OCI-LY1 (cell line): ENCODE results near the gene TRIP13.

Experiments
- H2AFZ ChIP-seq: fragments of 200-600 bp; sonication (generic), shearing (Covaris generic); 2 replicates; pipeline ENCODE4 v1.6.0; 2014; ENCODE audit warnings: antibody characterized with exemption, mild to moderate bottlenecking, low read length
- H3F3A ChIP-seq: fragments of 200-600 bp; sonication (generic), shearing (Covaris generic); 2 replicates; pipeline ENCODE4 v1.6.0; 2014; ENCODE audit warnings: mild to moderate bottlenecking, antibody characterized with exemption, low read length, moderate library complexity; ENCODE audit not compliant: insufficient read depth
- H3K27ac ChIP-seq: fragments of 200-600 bp; sonication (generic); 2 replicates; pipeline ENCODE4 v1.5.1; 2014; ENCODE audit warnings: low read length, mixed run types, mild to moderate bottlenecking, low read depth; ENCODE audit not compliant: poor library complexity, severe bottlenecking
- H3K27me3 ChIP-seq: fragments of 200-600 bp; sonication (generic); 2 replicates; pipeline ENCODE4 v1.6.0; 2014; ENCODE audit warnings: antibody characterized with exemption, mild to moderate bottlenecking, low read length, moderate library complexity; ENCODE audit not compliant: insufficient read depth
- H3K36me3 ChIP-seq: fragments of 200-600 bp; sonication (generic); 2 replicates; pipeline ENCODE4 v1.6.1; 2014; ENCODE audit warnings: mild to moderate bottlenecking, antibody characterized with exemption, low read length, moderate library complexity, mixed read lengths; ENCODE audit not compliant: insufficient read depth
- H3K4me1 ChIP-seq: fragments of 200-600 bp; sonication (generic); 2 replicates; pipeline ENCODE4 v1.5.1; 2014; ENCODE audit warnings: mild to moderate bottlenecking, low read length, moderate library complexity; ENCODE audit not compliant: insufficient read depth, severe bottlenecking
- H3K4me2 ChIP-seq: fragments of 200-600 bp; sonication (generic), shearing (Covaris generic); 2 replicates; pipeline ENCODE4 v1.6.1; 2014; ENCODE audit warnings: low read length
- H3K4me3 ChIP-seq: fragments of 200-600 bp; sonication (generic); 2 replicates; pipeline ENCODE4 v1.5.1; 2014; ENCODE audit warnings: low read length, low read depth, mild to moderate bottlenecking, mixed read lengths; ENCODE audit not compliant: poor library complexity, severe bottlenecking
- H3K79me2 ChIP-seq: fragments of 200-600 bp; shearing (Covaris generic); 2 replicates; pipeline ENCODE4 v1.6.1; 2016; ENCODE audit warnings: mixed run types, low read length, mixed read lengths; ENCODE audit not compliant: insufficient read depth
- H3K9ac ChIP-seq: fragments of 200-600 bp; sonication (generic), shearing (Covaris generic); 2 replicates; pipeline ENCODE4 v1.6.1; 2014; ENCODE audit warnings: mild to moderate bottlenecking, low read length, mixed read lengths
- H3K9me2 ChIP-seq: fragments of 200-600 bp; sonication (generic), shearing (Covaris generic); 2 replicates; pipeline ENCODE4 v1.6.1; 2014; ENCODE audit warnings: low read depth, mild to moderate bottlenecking, low read length, mixed read lengths
- H3K9me3 ChIP-seq: fragments of 200-600 bp; shearing (Covaris generic); 2 replicates; pipeline ENCODE4 v1.6.1; 2014; ENCODE audit warnings: low read length, mixed read lengths
- H4K20me1 ChIP-seq: fragments of 200-600 bp; sonication (generic), shearing (Covaris generic); 2 replicates; pipeline ENCODE4 v1.6.0; 2016; ENCODE audit warnings: mild to moderate bottlenecking, low read length; ENCODE audit not compliant: insufficient read depth
- CTCF ChIP-seq: fragments of 200-600 bp; sonication (generic), shearing (Covaris generic); IDR thresholded peaks from 2 replicates; pipeline ENCODE4 v1.5.1; 2017; ENCODE audit warnings: mild to moderate bottlenecking, antibody characterized with exemption, low read length, moderate library complexity, mixed read lengths
- EZH2 ChIP-seq: fragments of 200-600 bp; sonication (generic), shearing (Covaris generic); IDR thresholded peaks from 2 replicates; pipeline ENCODE4 v1.8.0; 2017; ENCODE audit warnings: borderline replicate concordance, mixed run types, mild to moderate bottlenecking, antibody characterized with exemption, low read length, moderate library complexity, mixed read lengths

TRIP13 gene

DNA sequence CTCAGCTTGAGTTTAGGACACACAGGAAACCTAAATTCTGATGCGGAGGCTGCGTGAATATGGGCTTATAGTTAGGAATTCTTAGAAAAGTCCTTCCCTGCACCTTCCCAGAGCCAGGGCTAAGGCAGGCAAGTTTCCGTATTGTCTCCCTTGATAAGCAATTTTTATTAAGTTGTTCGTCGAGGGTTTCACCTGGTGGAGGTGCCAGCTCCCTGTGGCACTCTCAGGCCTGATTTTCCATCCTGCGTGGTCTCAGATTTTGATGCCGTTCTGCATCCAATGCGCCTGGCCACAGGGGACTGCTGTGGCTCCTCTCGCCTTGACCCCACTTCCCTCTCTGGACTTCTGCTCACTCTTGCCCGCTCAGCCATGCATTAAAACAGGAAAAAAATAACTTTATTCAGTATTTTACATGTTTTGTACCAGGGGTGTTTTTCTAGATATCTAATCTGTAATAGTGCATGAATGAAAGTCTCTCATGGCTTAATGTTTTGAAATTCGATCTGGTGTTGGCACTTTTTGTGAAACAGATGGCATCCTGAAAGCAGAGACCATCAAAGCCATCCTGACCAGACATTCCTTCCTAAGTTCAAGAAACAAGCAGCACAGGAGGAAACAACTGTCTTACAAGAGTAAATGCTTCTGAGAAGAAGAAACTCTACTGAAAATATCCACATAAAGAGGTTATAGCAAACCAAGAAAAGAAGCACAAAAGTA lies 50.7 kb downstream of the TRIP13 start:
- H3K9me3 ChIP-seq, result no peaks in the 10 kb centered on the region
- H3K4me3 ChIP-seq, result no peak overlapping the region
- no peak overlapping the region for H3K9ac ChIP-seq
- no peak overlapping the region for H2AFZ ChIP-seq
- no peaks in the 10 kb centered on the region for H3K4me1 ChIP-seq
- H3K79me2 ChIP-seq, result no peaks in the 10 kb centered on the region
- no peaks in the 10 kb centered on the region for H3F3A ChIP-seq
- H3K4me2 ChIP-seq, result no peak overlapping the region
- H3K9me2 ChIP-seq, result no peaks in the 10 kb centered on the region
- H3K27ac ChIP-seq, result no peak overlapping the region
- 0 out of 2 replicates have a peak, but pooled peaks cover 6% of the 10 kb centered on the region for H3K27me3 ChIP-seq
- TF ChIP-seq CTCF, result no peak
- TF ChIP-seq EZH2, result no peak
- no peaks in the 10 kb centered on the region for H3K36me3 ChIP-seq
- H4K20me1 ChIP-seq, result no peaks in the 10 kb centered on the region

DNA sequence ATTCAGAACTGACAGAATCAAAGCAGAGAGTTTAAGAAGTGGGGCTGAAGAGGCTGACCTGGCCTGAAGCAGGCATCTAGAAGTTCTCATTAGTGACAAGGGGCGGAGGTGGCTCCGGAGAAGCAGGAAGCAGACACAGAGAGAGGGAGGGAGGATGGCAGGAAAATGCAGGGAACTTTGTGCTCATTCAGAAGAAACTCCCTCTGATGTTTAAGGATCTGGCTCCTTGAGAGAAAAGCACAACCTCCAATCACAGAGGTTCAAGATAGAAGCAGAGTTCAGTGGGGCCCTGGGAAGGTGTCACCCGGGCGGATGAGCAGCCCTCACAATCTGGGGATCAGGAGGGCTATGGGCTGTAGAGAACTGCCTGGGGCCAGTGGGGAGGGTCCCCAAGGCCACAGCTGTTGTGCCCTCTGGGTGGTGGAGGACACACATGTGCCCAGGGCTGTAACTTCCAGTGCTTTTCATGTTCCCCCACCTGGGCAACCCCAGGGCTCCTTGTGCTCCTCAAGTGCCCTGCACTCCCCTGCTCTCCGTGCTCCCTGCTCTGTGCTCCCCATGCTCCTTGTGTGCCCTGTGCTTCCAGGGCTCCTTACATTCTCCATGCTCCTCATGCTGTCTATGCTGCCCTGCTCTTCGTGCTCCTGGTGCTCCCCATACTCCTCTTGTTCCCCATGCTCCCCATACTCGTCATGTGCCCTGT lies 51.4 kb downstream of the TRIP13 start:
- no peaks in the 10 kb centered on the region for H3K9me3 ChIP-seq
- H3K36me3 ChIP-seq, result no peaks in the 10 kb centered on the region
- no peak overlapping the region for H3K4me2 ChIP-seq
- no peak overlapping the region for H2AFZ ChIP-seq
- no peaks in the 10 kb centered on the region for H3K4me1 ChIP-seq
- H3K9ac ChIP-seq, result no peak overlapping the region
- H3K27me3 ChIP-seq, result 0 out of 2 replicates have a peak, but pooled peaks cover 6% of the 10 kb centered on the region
- H3K27ac ChIP-seq, result no peak overlapping the region
- H3K79me2 ChIP-seq, result no peaks in the 10 kb centered on the region
- no peaks in the 10 kb centered on the region for H3K9me2 ChIP-seq
- H3F3A ChIP-seq, result no peaks in the 10 kb centered on the region
- no peaks in the 10 kb centered on the region for H4K20me1 ChIP-seq
- no peak overlapping the region for H3K4me3 ChIP-seq
- TF ChIP-seq EZH2 (no peak), CTCF (no peak)

DNA sequence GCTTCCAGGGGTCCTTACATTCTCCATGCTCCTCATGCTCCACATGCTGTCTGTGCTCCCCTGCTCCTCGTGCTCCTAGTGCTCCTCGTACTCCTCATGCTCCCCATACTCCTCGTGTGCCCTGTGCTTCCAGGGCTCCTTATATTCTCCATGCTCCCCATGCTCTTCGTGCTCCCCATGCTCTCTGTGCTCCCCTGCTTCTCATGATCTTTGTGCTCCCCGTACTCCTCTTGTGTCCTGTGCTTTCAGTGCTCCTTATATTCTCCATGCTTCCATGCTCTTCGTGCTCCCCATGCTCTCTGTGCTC lies 51.9 kb downstream of the TRIP13 start:
- Histone ChIP-seq H3K9ac (no peak overlapping the region), H3K36me3 (no peaks in the 10 kb centered on the region), H3K79me2 (no peaks in the 10 kb centered on the region), H3K27ac (no peak overlapping the region), H3K4me1 (no peaks in the 10 kb centered on the region), H3F3A (no peaks in the 10 kb centered on the region), H3K9me3 (no peaks in the 10 kb centered on the region), H3K9me2 (no peaks in the 10 kb centered on the region), H3K4me3 (no peak overlapping the region), H3K27me3 (0 out of 2 replicates have a peak, but pooled peaks cover 6% of the 10 kb centered on the region), H2AFZ (no peak overlapping the region), H4K20me1 (no peaks in the 10 kb centered on the region), H3K4me2 (no peak overlapping the region)
- TF ChIP-seq EZH2 (no peak), CTCF (no peak)
